Naive thymus-derived CD8-positive, alpha-beta T cell (primary cell): Measurements from ENCODE around the gene STMN3. TPM values are rescaled to one million over a fixed set of nuclear protein-coding genes. Genes with fewer than 3 reads are reported as not detected.

ENCODE experiments used
- ATAC-seq, 2 donors: fragments of 150-1000 bp; cut with Tn5 transposase in 1 of 2; sonication (Bioruptor Pico), chemical (Tn5 transposase) in 1 of 2; 1 replicate in 1 of 2; 2 replicates in 1 of 2; pipeline ENCODE4 v1.10.0; 2021; ENCODE audit warnings: mild to moderate bottlenecking in 2 of 2, moderate library complexity in 2 of 2
- POLR2A ChIA-PET: fragments of 350-600 bp; sonication (Branson Sonifier 250); formaldehyde crosslinking; loops from one replicate; lab custom pipeline; 2021; ENCODE audit warnings: antibody characterized with exemption; lab: Charles Lee
- DNase-seq, 10 donors: peaks; one replicate each; pipeline versions ENCODE4 v3.0.0 to v3.0.0-alpha.2; 2020 to 2022
- H3K27ac Mint-ChIP-seq, 10 donors: one replicate each; pipeline ENCODE4 v1.8.0; 2020 to 2022; ENCODE audit warnings: mild to moderate bottlenecking in 10 of 10, mixed read lengths in 10 of 10, moderate library complexity in 4 of 10, inconsistent platforms in 1 of 10
- H3K27me3 Mint-ChIP-seq, 5 donors: one replicate each; pipeline ENCODE4 v1.8.0; 2021 to 2022; ENCODE audit warnings: mixed read lengths in 5 of 5
- H3K36me3 Mint-ChIP-seq, 3 donors: one replicate each; pipeline ENCODE4 v1.8.0; 2020 to 2022; ENCODE audit warnings: mixed read lengths in 3 of 3, mild to moderate bottlenecking in 2 of 3, inconsistent platforms in 1 of 3
- H3K4me1 Mint-ChIP-seq, 4 donors: one replicate each; pipeline ENCODE4 v1.8.0; 2021 to 2022; ENCODE audit warnings: mixed read lengths in 4 of 4
- H3K4me3 Mint-ChIP-seq, 10 donors: one replicate each; pipeline ENCODE4 v1.8.0; 2020 to 2022; ENCODE audit warnings: mild to moderate bottlenecking in 10 of 10, mixed read lengths in 10 of 10, moderate library complexity in 6 of 10, inconsistent platforms in 1 of 10
- H3K9me3 Mint-ChIP-seq, 9 donors: one replicate each; pipeline ENCODE4 v1.8.0; 2020 to 2022; ENCODE audit warnings: mixed read lengths in 9 of 9, mild to moderate bottlenecking in 3 of 9, inconsistent platforms in 1 of 9, moderate library complexity in 1 of 9
- polyA plus RNA-seq, 3 donors: library from polyadenylated mRNA; unstranded; fragments of 300-500 nt; fragmentation: Illumina TruSeq; gene quantifications; one replicate each; pipeline ENCODE4 v1.2.3, GENCODE V29; 2021
- total RNA-seq, 8 experiments: library from RNA in 2 of 8; stranded (reverse) in 2 of 8; gene quantifications; one replicate each; pipeline ENCODE4 v1.2.3 and lab custom pipeline; 2021 to 2026

The STMN3 gene
- total RNA-seq (100 to 1,000 TPM in 1 of 2 experiments, 10 to 100 TPM in 1; 94.3 to 102 TPM), polyA plus RNA-seq (10 to 100 TPM; 21.6 to 35.4 (median 34.0) TPM), total RNA-seq (lab: John Stamatoyannopoulos, UW) (8.6 to 114 (median 77.1) reads per million in 6 experiments)

DNA sequence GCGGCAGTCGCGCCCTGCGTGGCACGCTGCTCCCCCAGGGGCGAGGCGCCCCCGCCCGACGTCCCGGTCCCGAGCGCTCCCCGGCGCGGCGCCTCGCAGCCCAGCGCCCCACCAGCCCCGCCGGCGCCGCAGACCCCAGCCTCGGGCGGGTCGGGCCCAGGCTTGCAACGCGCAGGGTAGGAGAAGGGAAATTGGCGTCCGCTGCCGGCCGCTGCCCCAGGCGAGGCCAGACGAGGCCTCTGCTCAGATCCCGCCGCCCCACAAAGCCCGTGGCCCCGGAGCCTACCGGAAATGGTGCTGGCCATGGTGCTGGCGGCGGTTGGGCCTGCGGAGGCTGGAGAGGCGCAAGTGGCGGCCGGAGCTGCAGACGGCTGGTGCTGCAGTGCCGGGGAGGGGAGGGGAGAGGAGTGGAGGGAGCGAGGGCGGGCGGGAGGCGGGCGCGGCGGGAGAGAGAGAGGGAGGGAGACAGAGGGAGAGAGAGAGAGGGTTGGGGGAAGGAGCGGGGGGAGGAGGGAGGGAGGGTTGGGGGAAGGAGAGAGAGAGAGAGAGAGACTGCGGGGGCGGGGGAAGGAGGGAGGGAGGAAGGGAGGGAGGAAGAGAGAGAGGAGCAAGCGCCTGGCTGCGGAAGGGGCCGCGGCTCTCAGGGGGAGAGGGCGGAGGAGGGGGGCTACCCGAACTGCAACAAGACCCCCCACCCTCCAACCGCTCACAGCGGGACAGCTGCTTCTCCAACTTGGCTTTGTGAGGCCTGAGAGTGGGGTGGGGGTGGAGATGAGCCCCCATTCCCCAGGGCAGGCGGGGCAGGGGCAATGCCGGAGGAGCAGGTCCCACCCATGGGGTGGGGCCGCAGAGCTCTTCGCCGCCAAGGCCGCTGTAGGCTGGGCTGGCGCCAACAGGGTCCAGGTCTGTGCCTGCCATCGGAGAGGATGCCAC is at the start of gene STMN3:
STMN3 (minus strand) TSS at position 384 of the 933 bp plus-strand sequence; CDS start at position 305, 79 bp downstream.
- POLR2A ChIA-PET = interaction anchor here (0.6 to 2.5 kb wide), 10 partner anchors 12 to 132 kb away, joined by 3 to 24 read pairs (median 4); partner anchors contain the start of genes ARFRP1, GMEB2, PTK6 and ZGPAT
- DNase-seq = peak in 9 of 10 donors; percentile 53 to 86 (median 62)
- H3K27ac Mint-ChIP-seq = peak within 1 kb of the TSS; percentile 71 to 92 (median 89)
- H3K9me3 Mint-ChIP-seq = no peaks in the 10 kb centered on the region
- H3K36me3 Mint-ChIP-seq = peaks cover 0 to 9% (median 0%) of the 10 kb centered on the region in 3 donors
- H3K4me1 Mint-ChIP-seq = peaks cover 20 to 48% (median 38%) of the 10 kb centered on the region in 4 donors
- H3K27me3 Mint-ChIP-seq = no peaks in the 10 kb centered on the region
- peak within 1 kb of the TSS; percentile 77 to 96 (median 88) for H3K4me3 Mint-ChIP-seq
- ATAC-seq = peak; percentile 38 to 55

GRCh38 chr20:63702036-63702665 is 48.9 kb upstream of the STMN3 start:
- DNase-seq (peak in 1 of 10 donors; percentile 4), ATAC-seq (no peak)
- Mint-ChIP-seq H3K27me3 (no peaks in the 10 kb centered on the region), H3K4me1 (peaks cover 14 to 31% (median 24%) of the 10 kb centered on the region in 4 donors), H3K27ac (peak overlapping the region in 7 of 10 donors; percentile 10 to 75 (median 49)), H3K36me3 (peaks cover 0 to 21% (median 0%) of the 10 kb centered on the region in 3 donors), H3K9me3 (no peaks in the 10 kb centered on the region), H3K4me3 (no peak overlapping the region)
- POLR2A ChIA-PET = interaction anchor here (1.2 to 2.5 kb wide), 2 partner anchors 15 to 34 kb away, joined by 4 to 7 read pairs; partner anchors contain the start of gene LIME1

DNA sequence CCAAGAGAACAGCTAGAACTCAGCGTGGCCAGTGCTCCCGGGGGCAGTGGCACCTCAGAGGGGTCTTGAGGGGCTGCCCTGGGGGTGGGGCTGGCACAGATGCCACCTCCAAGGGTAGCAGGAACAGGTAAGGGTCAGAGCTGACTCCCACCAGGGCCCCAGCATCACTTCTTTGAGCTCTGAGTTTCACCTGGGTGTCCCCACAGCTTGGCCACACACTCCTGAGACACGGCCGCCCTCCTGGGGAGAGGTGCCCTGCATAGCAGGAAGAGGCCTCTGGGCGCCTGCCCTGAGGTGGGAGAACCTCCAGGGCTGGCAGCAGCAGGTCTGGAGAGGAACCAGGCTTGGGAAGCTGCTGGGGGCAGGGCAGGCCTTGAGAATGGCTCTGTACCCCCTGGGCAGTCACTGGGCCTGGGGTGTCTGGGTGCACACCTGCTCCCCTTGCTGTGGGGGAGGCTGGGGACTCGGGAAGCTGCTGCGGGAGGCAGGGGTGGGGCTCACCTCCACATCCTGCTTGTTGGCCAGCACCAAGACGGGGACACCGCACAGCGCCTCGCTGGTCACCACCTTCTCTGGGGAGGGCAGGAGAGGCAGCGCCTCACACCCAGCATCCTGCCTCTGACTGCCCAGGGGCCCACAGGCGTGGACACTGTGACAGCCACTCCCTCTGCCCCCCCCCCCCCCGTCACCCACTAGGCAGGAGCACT is 48.3 kb upstream of the STMN3 start:
- Mint-ChIP-seq H3K36me3 (peaks cover 0 to 17% (median 0%) of the 10 kb centered on the region in 3 donors), H3K27me3 (no peaks in the 10 kb centered on the region), H3K4me3 (no peak overlapping the region), H3K9me3 (no peaks in the 10 kb centered on the region), H3K4me1 (peaks cover 10 to 27% (median 20%) of the 10 kb centered on the region in 4 donors), H3K27ac (peak overlapping the region in 1 of 10 donors; percentile 53)
- DNase-seq (peak in 2 of 10 donors; percentile 6 to 57), ATAC-seq (no peak)
- POLR2A ChIA-PET = interaction anchor here (0.6 to 1.3 kb wide), 3 partner anchors 14 to 81 kb away, joined by 3 to 4 read pairs (median 3); no protein-coding TSS in a partner anchor

DNA sequence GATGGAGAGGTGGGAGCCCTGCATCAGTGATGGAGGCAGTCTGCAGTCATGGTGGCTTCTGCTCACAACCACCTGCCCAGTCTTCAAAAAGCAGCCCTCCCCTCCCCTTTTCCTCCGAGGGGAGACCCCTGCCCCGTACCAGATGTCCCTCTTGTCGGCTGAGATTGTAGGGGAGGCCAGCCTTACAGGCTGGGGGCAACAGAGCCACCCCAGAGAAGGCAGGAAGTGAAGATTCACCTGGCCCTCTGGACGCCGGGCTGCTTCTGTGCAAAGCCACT is 47.8 kb upstream of the STMN3 start:
- peaks cover 12 to 29% (median 19%) of the 10 kb centered on the region in 4 donors for H3K4me1 Mint-ChIP-seq
- H3K4me3 Mint-ChIP-seq = no peak overlapping the region
- POLR2A ChIA-PET = interaction anchor here (1.3 kb wide), 1 partner anchor 39 kb away, joined by 3 read pairs; no protein-coding TSS in a partner anchor
- H3K9me3 Mint-ChIP-seq = no peaks in the 10 kb centered on the region
- peak overlapping the region in 1 of 10 donors; percentile 53 for H3K27ac Mint-ChIP-seq
- H3K27me3 Mint-ChIP-seq = no peaks in the 10 kb centered on the region
- ATAC-seq (no peak), DNase-seq (peak in 1 of 10 donors; percentile 59)
- peaks cover 0 to 17% (median 0%) of the 10 kb centered on the region in 3 donors for H3K36me3 Mint-ChIP-seq

GRCh38 chr20:63700199-63701050 is 47.2 kb upstream of the STMN3 start:
- Mint-ChIP-seq H3K27ac (no peak overlapping the region), H3K4me1 (peaks cover 12 to 27% (median 18%) of the 10 kb centered on the region in 4 donors), H3K4me3 (no peak overlapping the region), H3K27me3 (no peaks in the 10 kb centered on the region), H3K36me3 (peaks cover 0 to 13% (median 0%) of the 10 kb centered on the region in 3 donors), H3K9me3 (no peaks in the 10 kb centered on the region)
- POLR2A ChIA-PET = interaction anchor here (1.3 to 4.4 kb wide), 3 partner anchors 7 to 38 kb away, joined by 3 to 28 read pairs (median 15); partner anchors contain the start of genes ARFRP1, LIME1 and ZGPAT
- peak in 2 of 10 donors; percentile 6 to 60 for DNase-seq
- ATAC-seq = no peak

DNA sequence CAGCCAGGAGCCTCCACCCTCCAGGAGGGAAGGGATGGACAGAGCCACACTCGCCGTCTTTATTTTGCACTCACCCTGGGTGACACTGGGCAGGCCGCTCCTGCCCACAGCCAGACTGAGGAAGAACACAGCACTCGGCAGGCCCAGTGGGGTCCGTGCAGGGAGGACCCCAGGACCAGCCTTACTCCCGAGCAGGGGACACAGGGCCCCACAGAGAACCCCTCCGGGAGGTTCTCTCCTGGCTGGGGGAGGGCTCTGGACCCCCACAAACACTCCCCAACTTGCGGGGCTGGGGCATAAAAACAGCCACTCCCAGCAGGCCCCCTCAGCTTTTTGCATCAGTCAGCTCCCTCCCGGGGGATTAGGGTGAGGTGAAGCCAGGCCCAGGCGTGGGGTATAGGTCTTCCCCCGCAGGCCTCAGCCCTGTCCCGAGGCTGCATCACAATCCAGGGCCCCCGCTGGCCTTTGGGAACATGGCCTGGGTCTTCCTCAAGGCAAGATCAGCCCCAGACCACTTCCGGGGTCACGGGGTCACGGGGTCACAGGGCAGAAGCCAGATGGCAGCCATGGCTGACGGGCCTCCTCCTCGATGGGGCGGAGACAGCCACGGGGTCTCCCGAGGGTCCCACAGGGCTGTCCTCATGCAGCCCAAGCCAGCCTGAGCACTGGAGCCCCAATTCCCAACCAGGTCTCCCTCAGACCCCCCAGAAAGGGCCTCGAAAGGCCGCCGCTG is 46.4 kb upstream of the STMN3 start:
- H3K9me3 Mint-ChIP-seq = no peaks in the 10 kb centered on the region
- no peak overlapping the region for H3K4me3 Mint-ChIP-seq
- H3K36me3 Mint-ChIP-seq = peaks cover 0 to 6% (median 0%) of the 10 kb centered on the region in 3 donors
- no peaks in the 10 kb centered on the region for H3K27me3 Mint-ChIP-seq
- H3K27ac Mint-ChIP-seq = no peak overlapping the region
- DNase-seq (peak in 1 of 10 donors; percentile 49), ATAC-seq (no peak)
- POLR2A ChIA-PET = interaction anchor here (1.0 to 4.4 kb wide), 5 partner anchors 8 to 173 kb away, joined by 3 to 28 read pairs (median 6); partner anchors contain the start of genes ARFRP1, LIME1, SLC2A4RG and ZGPAT
- peaks cover 9 to 24% (median 16%) of the 10 kb centered on the region in 4 donors for H3K4me1 Mint-ChIP-seq

DNA sequence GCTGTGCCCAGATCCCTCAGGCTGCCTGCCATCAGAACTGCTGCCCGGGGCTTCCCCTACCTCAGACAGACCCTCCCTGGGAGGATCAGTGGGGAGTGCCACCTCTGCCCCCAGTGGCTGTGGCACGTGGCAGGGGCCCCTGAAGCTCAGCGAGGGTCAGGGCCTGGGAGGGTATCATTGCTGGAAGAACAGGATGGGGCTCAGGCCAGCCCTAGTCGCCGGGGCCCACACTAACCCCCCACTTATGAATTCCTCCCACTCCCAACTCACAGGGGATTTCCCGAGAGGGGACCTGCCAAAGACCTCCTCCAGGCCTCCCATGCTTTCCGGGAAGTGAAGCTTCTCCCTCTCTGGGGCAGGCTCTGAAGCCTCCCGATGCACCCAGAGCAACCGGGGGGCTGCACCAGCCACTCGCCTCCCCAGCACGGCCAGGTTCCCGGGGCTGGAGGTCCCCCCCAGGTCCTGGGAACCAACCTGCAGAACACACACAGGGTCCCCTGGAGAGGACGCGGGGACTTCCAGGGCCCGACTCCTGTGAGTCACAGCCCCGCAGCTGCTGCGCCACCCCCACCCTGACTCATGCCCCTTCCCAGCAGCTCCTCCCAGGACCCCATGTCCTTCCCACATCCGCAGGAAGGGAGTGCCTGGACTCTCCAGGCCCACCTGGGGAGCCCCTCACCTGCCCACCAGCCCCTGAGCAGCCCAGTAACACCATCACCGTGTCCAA is 45.7 kb upstream of the STMN3 start:
- POLR2A ChIA-PET = interaction anchor here (1.0 to 4.4 kb wide), 6 partner anchors 8 to 174 kb away, joined by 3 to 28 read pairs (median 4); partner anchors contain the start of genes ARFRP1, LIME1, SLC2A4RG and ZGPAT
- ATAC-seq (no peak), DNase-seq (no peak)
- Mint-ChIP-seq H3K4me1 (peaks cover 9 to 24% (median 16%) of the 10 kb centered on the region in 4 donors), H3K9me3 (no peaks in the 10 kb centered on the region), H3K36me3 (peaks cover 0 to 3% (median 0%) of the 10 kb centered on the region in 3 donors), H3K4me3 (no peak overlapping the region), H3K27ac (peak overlapping the region in 1 of 10 donors; percentile 28), H3K27me3 (no peaks in the 10 kb centered on the region)

- Mint-ChIP-seq H3K27me3 (no peaks in the 10 kb centered on the region), H3K9me3 (peaks cover 0 to 3% (median 0%) of the 10 kb centered on the region in 9 donors), H3K27ac (peak overlapping the region in 1 of 10 donors; percentile 53), H3K4me1 (peaks cover 9 to 27% (median 17%) of the 10 kb centered on the region in 4 donors), H3K36me3 (peaks cover 0 to 5% (median 0%) of the 10 kb centered on the region in 3 donors), H3K4me3 (peak overlapping the region in 3 of 10 donors; percentile 45 to 70 (median 56))
- POLR2A ChIA-PET = interaction anchor here (1.0 to 4.4 kb wide), 5 partner anchors 9 to 175 kb away, joined by 3 to 28 read pairs (median 6); partner anchors contain the start of genes ARFRP1, LIME1, SLC2A4RG and ZGPAT
- DNase-seq = peak in 1 of 10 donors; percentile 3
- no peak for ATAC-seq
These were observed 44.8 kb upstream of the STMN3 start for GRCh38 chr20:63697868-63698545.

- Mint-ChIP-seq H3K27me3 (no peaks in the 10 kb centered on the region), H3K9me3 (peaks cover 0 to 5% (median 0%) of the 10 kb centered on the region in 9 donors), H3K36me3 (peaks cover 0 to 5% (median 0%) of the 10 kb centered on the region in 3 donors), H3K4me1 (peaks cover 8 to 26% (median 17%) of the 10 kb centered on the region in 4 donors), H3K27ac (peak overlapping the region in 3 of 10 donors; percentile 38 to 53 (median 49)), H3K4me3 (peak overlapping the region in 7 of 10 donors; percentile 19 to 76 (median 69))
- no peak for ATAC-seq
- peak in 2 of 10 donors; percentile 1 to 56 for DNase-seq
- POLR2A ChIA-PET = interaction anchor here (0.8 to 4.4 kb wide), 4 partner anchors 10 to 46 kb away, joined by 3 to 28 read pairs (median 4); partner anchors contain the start of genes ARFRP1, SLC2A4RG and ZGPAT
These were observed 44.2 kb upstream of the STMN3 start for GRCh38 chr20:63697357-63697867.
